MCF 10A (cell line): ENCODE measurements around the gene XYLT1. TPM values are rescaled to one million over a fixed set of nuclear protein-coding genes. Genes with fewer than 3 reads are reported as not detected.

Source experiments
- BruUV-seq: library from RNA; stranded (reverse); fragments of 400-500 nt; replicated peaks from 2 replicates; lab custom pipeline; 2021; lab: Mats Ljungman, UMichigan
- CTCF ChIA-PET: fragments of 300-600 bp; sonication (Branson Sonifier 250); formaldehyde crosslinking; extraction: SDS; loops from one replicate; lab custom pipeline; 2021; ENCODE audit warnings: antibody characterized with exemption, inconsistent platforms; lab: Yijun Ruan, JAX
- POLR2A ChIA-PET: fragments of 300-600, 350-650 bp; sonication (Branson Sonifier 250); formaldehyde crosslinking; extraction: SDS; loops from one replicate; lab custom pipeline; 2020; ENCODE audit warnings: antibody characterized with exemption, inconsistent platforms; lab: Yijun Ruan, JAX
- DNase-seq: peaks from one replicate; pipeline ENCODE4 v3.0.0-alpha.2; 2018; ENCODE audit not compliant: unreplicated experiment
- H3K27ac Mint-ChIP-seq: one replicate; pipeline ENCODE4 v1.8.0; 2022; ENCODE audit warnings: mild to moderate bottlenecking, low read depth, mixed read lengths; ENCODE audit not compliant: unreplicated experiment
- H3K27me3 Mint-ChIP-seq: one replicate; pipeline ENCODE4 v1.8.0; 2022; ENCODE audit warnings: mixed read lengths; ENCODE audit not compliant: insufficient read depth, unreplicated experiment
- H3K36me3 Mint-ChIP-seq: one replicate; pipeline ENCODE4 v1.8.0; 2022; ENCODE audit warnings: mild to moderate bottlenecking, moderate library complexity, mixed read lengths; ENCODE audit not compliant: insufficient read depth, unreplicated experiment
- H3K4me1 Mint-ChIP-seq: one replicate; pipeline ENCODE4 v1.8.0; 2022; ENCODE audit warnings: mixed read lengths; ENCODE audit not compliant: insufficient read depth, unreplicated experiment
- H3K4me3 Mint-ChIP-seq: one replicate; pipeline ENCODE4 v1.8.0; 2022; ENCODE audit warnings: mild to moderate bottlenecking, moderate library complexity, mixed read lengths; ENCODE audit not compliant: unreplicated experiment
- H3K9me3 Mint-ChIP-seq: one replicate; pipeline ENCODE4 v1.8.0; 2022; ENCODE audit warnings: mixed read lengths; ENCODE audit not compliant: unreplicated experiment
- CTCF ChIP-seq: fragments of 200-600 bp; IDR thresholded peaks from one replicate; pipeline ENCODE4 v1.8.0; 2022; ENCODE audit warnings: antibody characterized with exemption, mild to moderate bottlenecking; ENCODE audit not compliant: unreplicated experiment
- intact Hi-C: fragments of 100-400 bp; cut with micrococcal nuclease; formaldehyde crosslinking; loops from 2 replicates; pipeline ENCODE4 v1.14.1; 2022
- total RNA-seq: library from RNA; stranded (reverse); gene quantifications from 2 replicates; pipeline ENCODE4 v1.2.3, GENCODE V29; 2022

The XYLT1 gene
- total RNA-seq, 1 experiment from 2014 or later: not detected

GRCh38 chr16:17193566-17194100 lies 277.1 kb downstream of the XYLT1 start:
- no peak overlapping the region for H3K27ac Mint-ChIP-seq
- H3K4me3 Mint-ChIP-seq: no peak overlapping the region
- H3K9me3 Mint-ChIP-seq: peaks cover 12% of the 10 kb centered on the region
- TF ChIP-seq CTCF: no peak
- peaks cover 6% of the 10 kb centered on the region for H3K36me3 Mint-ChIP-seq
- ChIA-PET CTCF (no interaction called here), POLR2A (no interaction called here)
- BruUV-seq: no TSS peak
- intact Hi-C loops: no loop called here
- no peak for DNase-seq
- H3K4me1 Mint-ChIP-seq: no peaks in the 10 kb centered on the region
- H3K27me3 Mint-ChIP-seq: no peaks in the 10 kb centered on the region

- no TSS peak for BruUV-seq
- no peak for DNase-seq
- TF ChIP-seq CTCF: no peak
- ChIA-PET CTCF (no interaction called here), POLR2A (no interaction called here)
- H3K4me3 Mint-ChIP-seq: no peak overlapping the region
- no peaks in the 10 kb centered on the region for H3K4me1 Mint-ChIP-seq
- no peaks in the 10 kb centered on the region for H3K27me3 Mint-ChIP-seq
- H3K27ac Mint-ChIP-seq: no peak overlapping the region
- peaks cover 31% of the 10 kb centered on the region for H3K9me3 Mint-ChIP-seq
- intact Hi-C loops: no loop called here
- no peaks in the 10 kb centered on the region for H3K36me3 Mint-ChIP-seq
Observed at GRCh38 chr16:17184026-17184425, 286.7 kb downstream of the XYLT1 start.

- no peak for TF ChIP-seq CTCF
- no TSS peak for BruUV-seq
- peaks cover 19% of the 10 kb centered on the region for H3K9me3 Mint-ChIP-seq
Observed at GRCh38 chr16:17177959-17178905, 292.5 kb downstream of the XYLT1 start.

GRCh38 chr16:17177242-17177958 lies 293.4 kb downstream of the XYLT1 start:
- Mint-ChIP-seq H3K4me1 (no peaks in the 10 kb centered on the region), H3K27me3 (no peaks in the 10 kb centered on the region), H3K27ac (no peak overlapping the region), H3K36me3 (no peaks in the 10 kb centered on the region), H3K9me3 (peaks cover 25% of the 10 kb centered on the region), H3K4me3 (no peak overlapping the region)
- intact Hi-C loops: no loop called here
- POLR2A ChIA-PET: no interaction called here
- CTCF ChIA-PET: no interaction called here
- BruUV-seq: no TSS peak
- DNase-seq: no peak
- TF ChIP-seq CTCF: no peak

More at GRCh38 chr16:17177959-17178905, 292.5 kb downstream of the XYLT1 start:
- no peaks in the 10 kb centered on the region for H3K36me3 Mint-ChIP-seq
- ChIA-PET POLR2A (no interaction called here), CTCF (no interaction called here)
- H3K27ac Mint-ChIP-seq: no peak overlapping the region
- H3K4me3 Mint-ChIP-seq: no peak overlapping the region
- no peak for DNase-seq
- H3K4me1 Mint-ChIP-seq: no peaks in the 10 kb centered on the region
- intact Hi-C loops: no loop called here
- H3K27me3 Mint-ChIP-seq: no peaks in the 10 kb centered on the region
